ENCODE data around the gene STK32B. TPM values are rescaled to one million over a fixed set of nuclear protein-coding genes. Genes with fewer than 3 reads are reported as not detected.
"Not testable (repeated sequence)": the region's sequence is repeated elsewhere in the genome, so short reads cannot be mapped to it uniquely, and the experiment has no call there.

The STK32B gene
- total and polyA plus RNA-seq, 2 donors: 2.9 to 4.8 TPM

DNA sequence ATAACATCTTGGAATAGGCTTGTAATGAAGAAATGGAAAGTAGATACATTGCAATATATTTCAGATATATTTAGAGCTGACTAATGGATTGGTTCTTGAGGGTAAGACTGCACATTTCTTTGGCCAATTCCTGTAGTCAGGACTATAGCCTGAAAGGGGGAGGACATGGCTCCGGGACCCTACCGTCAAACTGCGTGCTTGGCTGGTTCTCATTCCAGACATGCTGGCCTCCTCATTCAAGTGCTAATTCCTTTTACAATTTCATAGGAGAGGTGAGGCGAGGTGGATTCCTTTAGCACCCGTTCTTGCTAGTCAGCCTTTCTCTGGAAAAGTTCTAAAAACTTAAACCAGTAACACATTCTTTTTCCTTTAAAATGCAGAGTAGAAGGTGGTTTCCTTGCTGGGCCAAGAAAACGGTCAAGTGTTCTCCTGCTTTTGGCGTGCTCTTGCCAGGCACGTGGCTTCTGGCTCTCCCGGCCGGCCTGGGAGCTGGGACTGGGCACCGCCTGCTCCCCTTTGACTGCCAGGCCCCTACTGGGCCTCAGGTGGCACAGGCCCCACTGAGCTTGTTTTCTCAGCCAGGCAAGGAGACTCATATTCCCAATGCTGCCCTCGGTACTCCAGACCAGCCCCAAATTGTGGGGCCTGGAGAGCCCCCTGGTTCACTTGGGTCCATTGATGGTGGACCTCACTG is 167.2 kb downstream of the STK32B start:
- H3K27ac ChIP-seq (ENCODE audit: low read depth in 1 of 2, low read length in 1 of 2): no peak overlapping the region
- no peaks in the 10 kb centered on the region for H3K36me3 ChIP-seq (ENCODE audit: control insufficient read depth in 2 of 2, insufficient read depth in 2 of 2, low read length in 1 of 2)
- 96% methylated on average over 12 of the region's 12 CpGs for WGBS
- no peaks in the 10 kb centered on the region for H3K27me3 ChIP-seq (ENCODE audit: control insufficient read depth in 2 of 2, insufficient read depth in 1 of 2, low read length in 1 of 2)
- DNase-seq (ENCODE audit: low read depth in 6 of 9, low spot score in 9 of 9): no peak
- no peaks in the 10 kb centered on the region for H3K4me1 ChIP-seq (ENCODE audit: control insufficient read depth in 2 of 2, insufficient read depth in 2 of 2, low read length in 2 of 2)
- no peak overlapping the region for H3K4me3 ChIP-seq (ENCODE audit: low read length in 2 of 2)
- H3K9me3 ChIP-seq (ENCODE audit: control insufficient read depth in 2 of 2, insufficient read depth in 1 of 2, low read length in 1 of 2): peaks cover 0 to 7% of the 10 kb centered on the region in 2 donors

DNA sequence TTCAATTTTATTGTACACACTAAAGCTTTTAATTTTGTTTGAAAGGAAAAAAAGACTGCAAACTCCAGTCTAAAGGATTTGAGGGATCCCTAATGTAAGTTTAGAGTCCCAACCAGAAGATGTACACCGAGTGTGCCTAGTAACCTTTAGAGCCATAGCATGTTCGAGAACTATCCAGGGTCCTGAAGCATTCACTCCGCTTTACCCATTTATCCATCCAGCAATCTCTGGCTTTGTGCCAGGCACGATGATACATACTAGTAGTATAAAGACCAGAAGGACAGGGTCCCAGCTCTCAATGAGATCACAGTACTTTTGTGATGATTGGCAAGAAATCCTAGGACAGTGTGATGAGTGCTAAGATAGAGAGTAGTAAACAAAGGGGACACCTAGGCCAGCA is 168.7 kb downstream of the STK32B start:
- Histone ChIP-seq H3K27me3 (ENCODE audit: control insufficient read depth in 2 of 2, insufficient read depth in 1 of 2, low read length in 1 of 2) (no peaks in the 10 kb centered on the region), H3K4me1 (ENCODE audit: control insufficient read depth in 2 of 2, insufficient read depth in 2 of 2, low read length in 2 of 2) (no peaks in the 10 kb centered on the region), H3K9me3 (ENCODE audit: control insufficient read depth in 2 of 2, insufficient read depth in 1 of 2, low read length in 1 of 2) (peaks cover 0 to 7% of the 10 kb centered on the region in 2 donors), H3K36me3 (ENCODE audit: control insufficient read depth in 2 of 2, insufficient read depth in 2 of 2, low read length in 1 of 2) (no peaks in the 10 kb centered on the region), H3K4me3 (ENCODE audit: low read length in 2 of 2) (no peak overlapping the region), H3K27ac (ENCODE audit: low read depth in 1 of 2, low read length in 1 of 2) (no peak overlapping the region)
- WGBS: 89% methylated on average over 4 of the region's 4 CpGs
- peak in 2 of 9 donors; percentile 11 to 13 for DNase-seq (ENCODE audit: low read depth in 6 of 9, low spot score in 9 of 9)

DNA sequence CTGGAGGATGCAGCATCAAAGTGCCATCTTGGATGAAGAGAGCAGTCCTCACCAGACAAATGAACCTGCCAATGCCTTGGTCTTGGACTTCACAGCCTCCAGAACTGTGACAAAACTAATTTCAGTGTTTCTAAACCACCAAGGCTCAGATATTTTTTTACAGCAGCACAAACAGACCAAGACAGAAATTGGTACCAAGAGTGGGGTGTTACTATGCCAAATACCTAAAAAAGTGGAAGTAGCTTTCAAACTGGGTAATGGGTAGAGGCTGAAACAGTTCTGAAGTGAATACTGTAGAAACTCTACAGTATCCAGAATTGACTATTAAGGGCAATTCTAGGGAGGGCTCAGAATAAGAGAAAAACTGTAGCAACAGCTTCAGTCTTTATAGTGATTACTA is 170.8 kb downstream of the STK32B start:
- no peaks in the 10 kb centered on the region for H3K36me3 ChIP-seq (ENCODE audit: control insufficient read depth in 2 of 2, insufficient read depth in 2 of 2, low read length in 1 of 2)
- H3K9me3 ChIP-seq (ENCODE audit: control insufficient read depth in 2 of 2, insufficient read depth in 1 of 2, low read length in 1 of 2): peaks cover 0 to 7% of the 10 kb centered on the region in 2 donors
- no peak overlapping the region for H3K27ac ChIP-seq (ENCODE audit: low read depth in 1 of 2, low read length in 1 of 2)
- H3K4me1 ChIP-seq (ENCODE audit: control insufficient read depth in 2 of 2, insufficient read depth in 2 of 2, low read length in 2 of 2): no peaks in the 10 kb centered on the region
- DNase-seq (ENCODE audit: low read depth in 6 of 9, low spot score in 9 of 9): no peak
- no peak overlapping the region for H3K4me3 ChIP-seq (ENCODE audit: low read length in 2 of 2)
- no peaks in the 10 kb centered on the region for H3K27me3 ChIP-seq (ENCODE audit: control insufficient read depth in 2 of 2, insufficient read depth in 1 of 2, low read length in 1 of 2)

DNA sequence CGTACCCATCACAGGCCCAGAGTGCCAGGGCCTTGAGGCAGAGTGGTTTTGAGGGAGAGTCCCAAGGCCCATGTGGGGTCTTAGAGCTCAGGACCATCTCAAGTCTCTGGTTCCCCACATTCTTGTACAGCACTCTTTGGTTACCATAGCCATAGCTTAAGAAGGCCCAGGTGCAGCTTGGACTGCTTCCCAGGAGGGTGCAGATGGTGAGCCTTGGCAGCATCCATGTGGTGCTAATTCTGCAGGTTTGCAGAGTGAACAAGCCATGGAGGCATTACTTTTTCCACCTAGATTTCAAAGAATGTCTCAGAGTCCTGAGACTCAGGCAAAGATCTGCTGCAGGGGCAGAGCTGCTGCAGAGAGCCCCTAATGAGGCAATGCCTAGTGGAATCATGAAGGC is 171.7 kb downstream of the STK32B start:
- Histone ChIP-seq H3K27me3 (ENCODE audit: control insufficient read depth in 2 of 2, insufficient read depth in 1 of 2, low read length in 1 of 2) (no peaks in the 10 kb centered on the region), H3K36me3 (ENCODE audit: control insufficient read depth in 2 of 2, insufficient read depth in 2 of 2, low read length in 1 of 2) (no peaks in the 10 kb centered on the region), H3K4me1 (ENCODE audit: control insufficient read depth in 2 of 2, insufficient read depth in 2 of 2, low read length in 2 of 2) (no peaks in the 10 kb centered on the region), H3K4me3 (ENCODE audit: low read length in 2 of 2) (no peak overlapping the region), H3K9me3 (ENCODE audit: control insufficient read depth in 2 of 2, insufficient read depth in 1 of 2, low read length in 1 of 2) (peaks cover 0 to 7% of the 10 kb centered on the region in 2 donors), H3K27ac (ENCODE audit: low read depth in 1 of 2, low read length in 1 of 2) (no peak overlapping the region)
- 98% methylated on average over 1 of the region's 1 CpG for WGBS
- DNase-seq (ENCODE audit: low read depth in 6 of 9, low spot score in 9 of 9): no peak

DNA sequence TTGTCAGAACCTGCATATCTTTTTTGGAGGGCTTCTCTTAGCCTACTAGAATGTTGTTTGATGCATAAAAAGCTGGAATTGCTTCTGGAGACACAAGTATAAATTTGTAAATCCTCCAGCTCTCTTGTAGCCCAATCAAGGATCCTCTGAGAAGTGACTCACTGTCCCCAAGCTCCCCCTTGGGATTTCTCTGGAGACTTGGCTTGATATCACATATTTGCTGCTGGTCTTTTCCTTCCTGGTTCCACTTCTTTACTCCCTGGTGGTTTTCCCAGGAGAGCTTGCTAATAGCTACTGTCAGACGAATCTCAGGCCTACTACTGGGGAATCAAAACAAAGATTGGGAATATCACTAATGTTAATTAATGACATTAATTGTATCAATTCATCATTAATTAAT is 173.1 kb downstream of the STK32B start:
- Histone ChIP-seq H3K36me3 (ENCODE audit: control insufficient read depth in 2 of 2, insufficient read depth in 2 of 2, low read length in 1 of 2) (no peaks in the 10 kb centered on the region), H3K27me3 (ENCODE audit: control insufficient read depth in 2 of 2, insufficient read depth in 1 of 2, low read length in 1 of 2) (no peaks in the 10 kb centered on the region), H3K4me3 (ENCODE audit: low read length in 2 of 2) (no peak overlapping the region), H3K9me3 (ENCODE audit: control insufficient read depth in 2 of 2, insufficient read depth in 1 of 2, low read length in 1 of 2) (peaks cover 0 to 7% of the 10 kb centered on the region in 2 donors), H3K27ac (ENCODE audit: low read depth in 1 of 2, low read length in 1 of 2) (no peak overlapping the region), H3K4me1 (ENCODE audit: control insufficient read depth in 2 of 2, insufficient read depth in 2 of 2, low read length in 2 of 2) (no peaks in the 10 kb centered on the region)
- WGBS: 95% methylated on average over 1 of the region's 1 CpG
- DNase-seq (ENCODE audit: low read depth in 6 of 9, low spot score in 9 of 9): no peak

DNA sequence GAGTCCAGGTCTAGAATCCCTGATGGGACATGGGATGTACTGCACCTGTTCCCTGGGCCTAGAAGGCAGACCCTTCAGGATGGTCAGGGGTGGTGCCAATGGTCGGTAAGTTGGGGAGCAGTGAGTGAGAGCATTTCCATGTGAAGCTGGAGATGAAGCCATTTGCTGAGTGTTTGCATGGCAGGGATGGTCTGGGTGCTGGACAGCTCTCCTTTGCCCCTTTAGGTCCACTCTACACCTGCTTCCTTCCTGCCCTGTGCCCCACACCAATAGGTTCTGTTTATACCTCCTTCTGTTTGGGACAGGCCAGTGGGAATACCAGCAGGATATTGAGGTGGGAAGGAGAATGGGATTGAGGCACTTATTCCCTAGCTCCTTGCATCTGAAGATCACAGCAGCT is 181.3 kb downstream of the STK32B start:
- no peaks in the 10 kb centered on the region for H3K4me1 ChIP-seq (ENCODE audit: control insufficient read depth in 2 of 2, insufficient read depth in 2 of 2, low read length in 2 of 2)
- no peak overlapping the region for H3K27ac ChIP-seq (ENCODE audit: low read depth in 1 of 2, low read length in 1 of 2)
- H3K36me3 ChIP-seq (ENCODE audit: control insufficient read depth in 2 of 2, insufficient read depth in 2 of 2, low read length in 1 of 2): no peaks in the 10 kb centered on the region
- no peak overlapping the region for H3K4me3 ChIP-seq (ENCODE audit: low read length in 2 of 2)
- H3K9me3 ChIP-seq (ENCODE audit: control insufficient read depth in 2 of 2, insufficient read depth in 1 of 2, low read length in 1 of 2): no peaks in the 10 kb centered on the region
- H3K27me3 ChIP-seq (ENCODE audit: control insufficient read depth in 2 of 2, insufficient read depth in 1 of 2, low read length in 1 of 2): no peaks in the 10 kb centered on the region
- DNase-seq (ENCODE audit: low read depth in 6 of 9, low spot score in 9 of 9): no peak
- WGBS: 95% methylated on average over 1 of the region's 1 CpG

DNA sequence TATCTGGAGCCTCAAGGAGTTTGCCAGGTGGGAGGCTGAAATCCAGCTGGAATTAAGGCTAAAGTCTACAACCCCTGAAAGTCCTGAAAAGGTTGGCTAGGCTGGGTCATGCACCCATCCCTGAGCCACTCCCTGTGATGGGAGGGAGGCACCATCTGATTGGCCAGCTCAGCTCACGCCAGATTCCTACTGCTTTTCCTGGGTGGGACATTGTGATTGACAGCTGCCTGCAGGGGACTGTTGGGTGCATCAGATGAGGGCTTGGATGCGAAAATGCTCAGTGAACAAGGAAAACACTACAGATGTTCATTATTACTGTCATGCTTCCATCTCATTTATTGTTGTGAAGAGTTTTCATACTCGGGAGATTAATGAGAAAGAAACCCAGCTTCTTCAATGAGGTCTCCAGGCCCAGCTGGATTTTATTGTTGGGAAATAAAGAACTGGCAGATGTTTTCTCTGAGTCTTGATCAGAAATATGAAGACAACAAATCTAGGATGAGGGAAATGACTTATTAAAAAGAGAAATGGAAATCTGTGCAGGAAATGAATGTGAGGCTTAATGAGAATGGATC is 185.9 kb downstream of the STK32B start:
- WGBS: 98% methylated on average over 3 of the region's 3 CpGs
- H3K36me3 ChIP-seq (ENCODE audit: control insufficient read depth in 2 of 2, insufficient read depth in 2 of 2, low read length in 1 of 2): no peaks in the 10 kb centered on the region
- H3K9me3 ChIP-seq (ENCODE audit: control insufficient read depth in 2 of 2, insufficient read depth in 1 of 2, low read length in 1 of 2): no peaks in the 10 kb centered on the region
- H3K27me3 ChIP-seq (ENCODE audit: control insufficient read depth in 2 of 2, insufficient read depth in 1 of 2, low read length in 1 of 2): no peaks in the 10 kb centered on the region
- DNase-seq (ENCODE audit: low read depth in 6 of 9, low spot score in 9 of 9): no peak
- H3K4me1 ChIP-seq (ENCODE audit: control insufficient read depth in 2 of 2, insufficient read depth in 2 of 2, low read length in 2 of 2): no peaks in the 10 kb centered on the region
- no peak overlapping the region for H3K27ac ChIP-seq (ENCODE audit: low read depth in 1 of 2, low read length in 1 of 2)
- no peak overlapping the region for H3K4me3 ChIP-seq (ENCODE audit: low read length in 2 of 2)

DNA sequence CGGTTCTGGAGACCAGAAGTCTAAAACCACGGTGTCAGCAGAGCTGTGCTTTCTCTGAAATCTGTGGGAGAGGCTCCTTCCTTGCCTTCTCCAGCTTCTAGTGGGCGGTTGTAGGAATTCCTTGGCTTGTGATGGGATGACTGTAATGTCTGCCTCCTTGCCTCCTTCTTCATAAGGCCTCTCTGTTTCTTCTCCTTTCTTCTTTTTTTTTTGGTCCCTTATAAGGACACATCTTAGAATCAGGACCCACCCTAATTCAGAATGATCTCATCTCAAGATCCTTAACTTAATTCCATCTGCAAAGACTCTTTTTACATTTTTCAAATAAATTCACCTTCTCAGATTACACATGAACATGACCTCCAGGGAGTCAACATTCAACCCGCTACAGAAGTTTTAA is 186.9 kb downstream of the STK32B start:
- no peak overlapping the region for H3K4me3 ChIP-seq (ENCODE audit: low read length in 2 of 2)
- DNase-seq (ENCODE audit: low read depth in 6 of 9, low spot score in 9 of 9): no peak
- H3K9me3 ChIP-seq (ENCODE audit: control insufficient read depth in 2 of 2, insufficient read depth in 1 of 2, low read length in 1 of 2): no peaks in the 10 kb centered on the region
- no peaks in the 10 kb centered on the region for H3K27me3 ChIP-seq (ENCODE audit: control insufficient read depth in 2 of 2, insufficient read depth in 1 of 2, low read length in 1 of 2)
- no peak overlapping the region for H3K27ac ChIP-seq (ENCODE audit: low read depth in 1 of 2, low read length in 1 of 2)
- no peaks in the 10 kb centered on the region for H3K4me1 ChIP-seq (ENCODE audit: control insufficient read depth in 2 of 2, insufficient read depth in 2 of 2, low read length in 2 of 2)
- WGBS: 93% methylated on average over 4 of the region's 4 CpGs
- H3K36me3 ChIP-seq (ENCODE audit: control insufficient read depth in 2 of 2, insufficient read depth in 2 of 2, low read length in 1 of 2): no peaks in the 10 kb centered on the region

DNA sequence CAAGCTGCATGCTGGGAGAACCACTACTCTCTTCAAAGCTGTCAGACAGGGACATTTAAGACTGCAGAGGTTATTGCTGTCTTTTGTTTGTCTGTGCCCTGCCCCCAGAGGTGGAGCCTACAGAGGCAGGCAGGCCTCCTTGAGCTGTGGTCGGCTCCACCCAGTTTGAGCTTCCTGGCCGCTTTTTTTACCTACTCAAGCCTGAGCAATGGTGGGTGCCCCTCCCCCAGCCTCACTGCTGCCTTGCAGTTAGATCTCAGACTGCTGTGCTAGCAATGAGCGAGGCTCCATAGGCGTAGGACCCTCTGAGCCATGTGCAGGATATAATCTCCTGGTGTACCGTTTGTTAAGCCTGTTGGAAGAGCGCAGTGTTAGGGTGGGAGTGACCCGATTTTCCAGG is 195.8 kb downstream of the STK32B start:
- H3K27me3 ChIP-seq (ENCODE audit: control insufficient read depth in 2 of 2, insufficient read depth in 1 of 2, low read length in 1 of 2); H3K9me3 ChIP-seq (ENCODE audit: control insufficient read depth in 2 of 2, insufficient read depth in 1 of 2, low read length in 1 of 2); H3K4me3 ChIP-seq (ENCODE audit: low read length in 2 of 2); H3K4me1 ChIP-seq (ENCODE audit: control insufficient read depth in 2 of 2, insufficient read depth in 2 of 2, low read length in 2 of 2); H3K27ac ChIP-seq (ENCODE audit: low read depth in 1 of 2, low read length in 1 of 2); H3K36me3 ChIP-seq (ENCODE audit: control insufficient read depth in 2 of 2, insufficient read depth in 2 of 2, low read length in 1 of 2): not testable (repeated sequence)
- WGBS: 80% methylated on average over 7 of the region's 7 CpGs
- DNase-seq (ENCODE audit: low read depth in 6 of 9, low spot score in 9 of 9): peak in 2 of 9 donors; percentile 10 to 16
